Muscle of back (tissue), 11 donors: ENCODE results near the gene IGF2BP1. TPM values are rescaled to one million over a fixed set of nuclear protein-coding genes. Genes with fewer than 3 reads are reported as not detected.
"Not testable (repeated sequence)": the region's sequence is repeated elsewhere in the genome, so short reads cannot be mapped to it uniquely, and the experiment has no call there.

Experiments used
- DNase-seq, 3 donors: peaks; one replicate each; pipeline versions ENCODE4 v3.0.0 to v3.0.0-alpha.2; 2013
- polyA plus RNA-seq, 10 donors: library from polyadenylated mRNA; unstranded; fragments of 120-200 nt; gene quantifications; one replicate each; pipeline ENCODE4 v1.2.1, GENCODE V29; 2013; ENCODE audit not compliant: insufficient read length in 10 of 10

IGF2BP1 gene
- polyA plus RNA-seq, 10 donors, result 5.2 to 17.7 (median 12.3) TPM

DNA sequence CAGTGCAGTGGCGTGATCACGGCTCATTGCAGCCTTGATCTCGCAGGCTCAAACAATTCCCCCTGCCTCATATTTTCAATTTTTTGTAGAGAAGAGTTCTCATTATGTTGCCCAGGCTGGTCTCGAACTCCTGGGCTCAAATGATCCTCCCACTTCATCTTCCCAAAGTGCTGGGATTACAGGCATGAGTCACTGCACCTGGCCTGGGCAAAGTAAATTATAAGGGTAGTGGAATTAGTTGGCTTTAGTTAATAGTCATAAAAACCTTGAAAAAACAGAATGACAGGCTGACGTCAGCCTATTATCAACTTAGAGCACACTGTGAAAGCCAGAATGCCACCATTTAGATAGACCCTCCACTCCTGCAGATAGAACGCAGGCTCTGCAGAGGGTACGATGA lies 91.9 kb downstream of the IGF2BP1 start:
- no peak for DNase-seq

DNA sequence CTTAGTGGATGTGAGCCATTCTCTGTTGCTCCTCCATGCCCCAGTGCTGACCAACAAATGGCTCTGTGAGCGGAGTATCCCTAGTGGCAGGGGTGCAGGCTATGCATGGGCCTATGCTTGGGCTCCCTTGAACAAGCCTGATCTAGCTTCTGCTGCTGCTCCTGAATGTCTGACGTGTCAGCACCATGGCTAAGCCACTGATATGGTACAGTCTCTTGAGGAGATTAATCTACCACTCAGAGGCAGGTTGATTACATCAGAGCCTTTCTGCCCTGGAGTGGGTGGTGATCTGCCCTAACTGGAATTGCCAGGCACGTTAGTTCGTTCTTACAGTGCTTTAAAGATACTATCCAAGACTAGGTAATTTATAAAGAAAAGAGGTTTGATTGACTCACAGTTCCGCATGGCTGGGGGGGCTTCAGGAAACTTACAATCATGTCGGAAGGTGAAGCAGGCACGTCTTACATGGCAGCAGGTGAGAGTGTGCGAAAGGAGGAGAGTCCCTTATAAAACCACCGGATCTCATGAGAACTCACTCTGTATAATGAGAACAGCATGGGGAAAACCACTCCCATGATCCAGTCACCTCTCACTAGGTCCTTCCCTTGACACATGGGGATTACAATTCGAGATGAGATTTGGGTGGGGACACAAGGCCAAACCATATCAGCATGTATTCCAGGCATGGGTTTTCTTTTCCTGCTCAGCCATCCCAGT lies 93.9 kb downstream of the IGF2BP1 start:
- no peak for DNase-seq

DNA sequence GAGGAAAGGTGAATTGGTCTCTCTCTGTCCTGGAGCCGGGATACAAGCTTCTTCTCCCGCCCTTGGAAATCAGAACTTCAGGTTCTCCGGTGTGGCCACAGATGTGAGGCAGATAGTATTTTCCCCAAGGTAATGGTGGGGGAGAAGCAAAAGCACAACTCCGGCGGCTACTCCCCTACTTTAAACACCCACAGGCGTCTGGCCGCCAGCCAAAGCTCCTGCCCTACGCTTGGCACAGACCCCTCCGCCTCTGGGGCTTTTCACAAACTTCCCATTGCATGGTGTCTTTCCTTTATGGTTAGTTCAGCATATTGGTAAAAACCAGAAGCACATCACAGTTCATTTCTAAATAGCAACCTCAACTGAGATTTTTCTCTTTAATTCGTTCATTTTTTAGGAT lies 95.9 kb downstream of the IGF2BP1 start:
- DNase-seq, result no peak

DNA sequence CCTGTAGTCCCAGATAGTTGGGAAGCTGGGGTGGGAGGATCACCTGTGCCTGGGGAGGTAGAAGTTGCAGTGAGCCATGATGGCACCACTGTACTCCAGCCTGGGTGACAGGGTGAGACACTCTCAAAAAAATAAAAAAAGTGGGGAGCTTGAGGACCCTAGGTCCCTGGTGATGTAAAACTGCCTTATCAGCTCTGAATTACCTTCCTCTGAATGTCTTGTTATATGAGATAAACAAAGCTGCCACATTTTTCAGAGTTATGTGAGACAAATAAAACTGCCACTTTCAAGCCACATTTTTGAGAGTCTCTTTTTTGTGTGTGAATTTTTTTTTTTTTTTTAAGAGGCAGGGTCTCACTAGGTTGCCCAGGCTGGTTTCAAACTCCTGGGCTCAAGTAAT lies 103.4 kb downstream of the IGF2BP1 start:
- DNase-seq, result no peak

DNA sequence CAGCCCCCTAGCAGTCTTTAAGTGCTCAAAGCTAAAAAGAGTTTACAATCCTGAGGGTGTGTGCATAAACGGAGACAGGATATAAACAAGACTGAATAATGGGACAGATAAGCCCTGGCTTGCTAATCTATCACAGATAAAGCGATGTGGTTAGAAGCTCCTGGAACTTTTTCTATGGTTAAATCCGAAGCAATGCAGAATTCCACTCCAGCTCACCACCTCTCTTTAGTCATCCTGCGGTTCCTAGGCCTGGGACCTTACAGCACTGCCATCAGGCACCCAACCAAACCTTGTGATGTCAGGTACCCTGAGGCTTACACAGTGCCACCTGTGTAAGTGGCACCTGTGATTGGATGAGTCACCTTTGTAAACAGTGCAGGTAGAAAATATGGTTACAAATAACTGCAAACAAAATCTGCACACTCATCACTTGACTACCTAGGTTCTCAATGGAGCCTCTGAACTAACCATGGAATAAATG lies 103.9 kb downstream of the IGF2BP1 start:
- no peak for DNase-seq

DNA sequence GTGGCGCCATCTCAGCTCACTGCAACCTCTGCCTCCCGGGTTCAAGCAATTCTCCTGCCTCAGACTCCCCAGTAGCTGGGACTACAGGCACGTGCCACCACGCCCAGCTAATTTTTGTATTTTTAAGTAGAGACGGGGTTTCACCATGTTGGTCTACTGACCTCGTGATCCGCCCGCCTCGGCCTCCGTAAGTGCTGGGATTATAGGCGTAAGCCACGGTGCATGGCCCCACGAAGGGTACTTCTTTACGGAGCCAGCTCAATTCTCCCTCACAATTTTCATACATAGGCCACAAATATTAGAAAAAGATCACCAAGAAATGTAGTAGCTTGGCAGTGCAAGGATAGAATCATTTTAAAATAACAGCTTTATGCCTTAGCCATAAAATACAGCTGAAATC lies 106.2 kb downstream of the IGF2BP1 start:
- DNase-seq, result not testable (repeated sequence)

DNA sequence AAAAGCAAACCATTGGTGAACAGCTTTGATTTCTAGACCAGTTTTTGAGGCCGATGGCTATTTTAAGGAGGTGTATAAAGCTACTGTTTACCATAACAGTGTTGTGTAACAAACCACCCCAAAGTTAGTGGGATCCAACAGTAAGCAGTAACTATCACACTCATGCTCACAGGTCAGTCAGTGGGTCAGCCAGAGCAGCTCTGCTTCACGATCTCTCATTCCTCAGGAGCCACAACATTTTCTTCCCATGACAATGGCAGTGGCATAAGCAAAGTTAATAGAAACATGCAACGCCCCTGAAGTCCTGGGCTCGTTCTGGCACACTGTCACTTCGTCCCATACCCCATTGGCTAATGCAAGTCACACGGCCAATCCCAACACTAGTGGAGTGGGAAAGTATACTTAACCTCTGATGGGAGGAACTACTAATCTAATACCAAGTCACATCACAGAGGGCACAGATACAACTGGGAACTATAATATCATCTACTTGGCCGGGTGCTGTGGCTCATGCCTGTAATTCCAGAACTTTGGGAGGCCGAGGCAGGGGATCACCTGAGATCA lies 107.4 kb downstream of the IGF2BP1 start:
- DNase-seq, result no peak

Other genes with a start within 250 kb of the IGF2BP1 start
- under 1 TPM in 1 of 10 donors, not detected in 9; 0.22 TPM for gene TTLL6, start 180.2 kb upstream of the IGF2BP1 start, polyA plus RNA-seq
- gene CALCOCO2, start 166.3 kb upstream of the IGF2BP1 start, polyA plus RNA-seq, result 10 to 100 TPM; 41.0 to 57.4 (median 50.7) TPM
- 100 to 1,000 TPM; 110 to 146 (median 128) TPM for gene ATP5MC1, start 104.6 kb upstream of the IGF2BP1 start, polyA plus RNA-seq
- gene UBE2Z, start 89.0 kb upstream of the IGF2BP1 start, polyA plus RNA-seq, result 10 to 100 TPM; 55.4 to 68.9 (median 59.9) TPM
- gene SNF8, start 52.5 kb upstream of the IGF2BP1 start, polyA plus RNA-seq, result 10 to 100 TPM; 59.5 to 78.6 (median 65.4) TPM
- gene GIP, start 28.8 kb upstream of the IGF2BP1 start, polyA plus RNA-seq, result under 1 TPM in 1 of 10 donors, not detected in 9; 0.35 TPM
- gene B4GALNT2, start 135.4 kb downstream of the IGF2BP1 start, polyA plus RNA-seq, result under 1 TPM; 0.05 to 0.22 (median 0.12) TPM
- 1 to 10 TPM in 8 of 10 donors, under 1 TPM in 2; 0.50 to 1.8 (median 1.2) TPM for gene GNGT2, start 213.2 kb downstream of the IGF2BP1 start, polyA plus RNA-seq
- gene ABI3, start 213.3 kb downstream of the IGF2BP1 start, polyA plus RNA-seq, result 1 to 10 TPM; 3.0 to 5.4 (median 4.0) TPM
- 10 to 100 TPM in 8 of 10 donors, 1 to 10 TPM in 2; 9.0 to 22.6 (median 15.4) TPM for gene PHOSPHO1, start 233.4 kb downstream of the IGF2BP1 start, polyA plus RNA-seq